ENCODE measurements around the gene ANKDD1A. TPM values are rescaled to one million over a fixed set of nuclear protein-coding genes. Genes with fewer than 3 reads are reported as not detected.

The ANKDD1A gene
- total and polyA plus RNA-seq, 2 donors (not counting 1 experiment from before 2014, with no cell fraction given), result 8.2 to 13.2 TPM

DNA sequence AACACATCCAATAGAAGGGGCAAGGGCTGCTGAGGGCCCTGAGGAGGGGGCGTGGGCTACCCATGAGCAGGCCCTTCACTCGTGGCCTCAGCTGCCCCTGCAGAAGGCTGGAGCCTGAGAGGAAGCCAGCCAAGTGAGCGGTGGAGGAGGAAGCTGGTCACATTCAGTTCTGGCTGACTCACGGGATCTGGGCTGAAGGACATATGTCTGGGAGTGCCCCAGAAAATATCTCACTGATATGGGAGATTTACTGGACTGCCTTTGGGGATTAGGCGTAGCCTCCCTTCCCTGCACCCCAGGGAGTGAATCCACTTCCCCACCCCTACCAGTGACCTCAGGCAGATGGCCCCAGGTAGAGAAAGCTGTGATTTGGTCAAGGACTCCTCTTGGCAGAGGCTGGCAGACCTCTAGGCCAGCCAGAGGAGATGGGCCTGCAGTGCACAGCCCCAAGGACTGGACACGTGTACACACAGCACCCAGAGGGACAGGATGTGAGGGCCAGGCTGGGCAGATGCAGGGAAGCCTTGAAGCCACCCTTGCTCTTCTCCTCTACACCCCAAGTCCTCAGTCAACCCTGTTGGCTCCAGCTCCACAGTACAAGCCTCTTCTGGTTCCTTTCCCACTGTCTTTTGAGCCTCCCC is 14.2 kb upstream of the ANKDD1A start:
- H4K20me1 ChIP-seq (ENCODE audit: control insufficient read depth, extremely low read depth, insufficient read depth, low read length), result no peaks in the 10 kb centered on the region
- TF ChIP-seq, protein P1, sequence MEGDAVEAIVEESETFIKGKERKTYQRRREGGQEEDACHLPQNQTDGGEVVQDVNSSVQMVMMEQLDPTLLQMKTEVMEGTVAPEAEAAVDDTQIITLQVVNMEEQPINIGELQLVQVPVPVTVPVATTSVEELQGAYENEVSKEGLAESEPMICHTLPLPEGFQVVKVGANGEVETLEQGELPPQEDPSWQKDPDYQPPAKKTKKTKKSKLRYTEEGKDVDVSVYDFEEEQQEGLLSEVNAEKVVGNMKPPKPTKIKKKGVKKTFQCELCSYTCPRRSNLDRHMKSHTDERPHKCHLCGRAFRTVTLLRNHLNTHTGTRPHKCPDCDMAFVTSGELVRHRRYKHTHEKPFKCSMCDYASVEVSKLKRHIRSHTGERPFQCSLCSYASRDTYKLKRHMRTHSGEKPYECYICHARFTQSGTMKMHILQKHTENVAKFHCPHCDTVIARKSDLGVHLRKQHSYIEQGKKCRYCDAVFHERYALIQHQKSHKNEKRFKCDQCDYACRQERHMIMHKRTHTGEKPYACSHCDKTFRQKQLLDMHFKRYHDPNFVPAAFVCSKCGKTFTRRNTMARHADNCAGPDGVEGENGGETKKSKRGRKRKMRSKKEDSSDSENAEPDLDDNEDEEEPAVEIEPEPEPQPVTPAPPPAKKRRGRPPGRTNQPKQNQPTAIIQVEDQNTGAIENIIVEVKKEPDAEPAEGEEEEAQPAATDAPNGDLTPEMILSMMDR (conservative IDR thresholded peaks at IDR 0.05 in 1 of 2, IDR thresholded peaks at IDR 0.05 in 1 of 2; ENCODE audit: low read depth in 1 of 2, low read length in 2 of 2), result no peak
- no peak for TF ChIP-seq EZH2 (IDR thresholded peaks at IDR 0.05; ENCODE audit: low read length, missing control alignments)
- DNase-seq (ENCODE audit: low read depth in 2 of 2), result peak; percentile 65 to 77

DNA sequence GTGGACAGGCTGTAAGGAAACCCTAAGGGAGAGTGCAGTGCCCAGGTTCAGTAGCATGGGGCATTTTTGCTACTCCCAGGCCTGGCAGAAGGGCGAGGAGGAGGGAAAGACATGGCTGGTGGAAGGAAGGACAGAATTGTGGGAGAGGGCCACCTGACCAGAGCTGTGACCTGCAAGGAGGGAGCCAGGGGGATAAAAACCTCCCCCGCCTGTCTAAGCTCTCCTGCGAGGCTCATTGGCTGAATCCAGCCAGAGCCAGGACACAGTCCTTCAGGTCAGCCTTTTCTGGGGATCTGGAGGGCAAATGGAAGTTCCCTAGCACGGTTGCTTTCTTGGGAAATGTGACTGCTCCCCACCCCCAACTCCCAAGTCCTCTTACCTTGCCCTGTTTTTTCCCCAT is 13.3 kb upstream of the ANKDD1A start:
- Histone ChIP-seq H3K9me3 (ENCODE audit: control insufficient read depth, insufficient read depth, low read depth, low read length) (no peaks in the 10 kb centered on the region), H4K20me1 (ENCODE audit: control insufficient read depth, extremely low read depth, insufficient read depth, low read length) (no peaks in the 10 kb centered on the region), H3K27me3 (ENCODE audit: control insufficient read depth, insufficient read depth, low read length) (no peaks in the 10 kb centered on the region), H3K36me3 (ENCODE audit: control insufficient read depth, insufficient read depth, low read length) (no peaks in the 10 kb centered on the region), H3K4me2 (ENCODE audit: extremely low read depth, insufficient read depth, low read length) (no peak overlapping the region), H3K4me1 (ENCODE audit: control insufficient read depth, extremely low read depth, insufficient read depth, low read length) (peaks cover 19% of the 10 kb centered on the region), H3K79me2 (ENCODE audit: control insufficient read depth, insufficient read depth, low read length) (no peaks in the 10 kb centered on the region), H3K4me3 (replicated peaks in 1 of 4; ENCODE audit: control extremely low read depth in 1 of 4, insufficient read depth in 1 of 4, low read depth in 3 of 4, low read length in 4 of 4) (no peak overlapping the region), H3K9ac (ENCODE audit: insufficient read depth, low read length) (no peak overlapping the region), H2AFZ (ENCODE audit: low read length) (no peak overlapping the region), H3K27ac (ENCODE audit: insufficient read depth, low read length) (no peak overlapping the region)
- TF ChIP-seq EZH2 (IDR thresholded peaks at IDR 0.05; ENCODE audit: low read length, missing control alignments), result no peak
- TF ChIP-seq, protein P1 (conservative IDR thresholded peaks at IDR 0.05 in 1 of 2, IDR thresholded peaks at IDR 0.05 in 1 of 2; ENCODE audit: low read depth in 1 of 2, low read length in 2 of 2), result no peak
- no peak for DNase-seq (ENCODE audit: low read depth in 2 of 2)

More for the DNA sequence above, 14.2 kb upstream of the ANKDD1A start:
- peak overlapping the region; percentile 18 for H2AFZ ChIP-seq (ENCODE audit: low read length)
- peaks cover 19% of the 10 kb centered on the region for H3K4me1 ChIP-seq (ENCODE audit: control insufficient read depth, extremely low read depth, insufficient read depth, low read length)
- H3K27me3 ChIP-seq (ENCODE audit: control insufficient read depth, insufficient read depth, low read length), result no peaks in the 10 kb centered on the region
- no peak overlapping the region for H3K4me3 ChIP-seq (replicated peaks in 1 of 4; ENCODE audit: control extremely low read depth in 1 of 4, insufficient read depth in 1 of 4, low read depth in 3 of 4, low read length in 4 of 4)
- H3K27ac ChIP-seq (ENCODE audit: insufficient read depth, low read length), result peak overlapping the region; percentile 56
- H3K9me3 ChIP-seq (ENCODE audit: control insufficient read depth, insufficient read depth, low read depth, low read length), result no peaks in the 10 kb centered on the region
- no peak overlapping the region for H3K4me2 ChIP-seq (ENCODE audit: extremely low read depth, insufficient read depth, low read length)
- H3K79me2 ChIP-seq (ENCODE audit: control insufficient read depth, insufficient read depth, low read length), result no peaks in the 10 kb centered on the region
- no peak overlapping the region for H3K9ac ChIP-seq (ENCODE audit: insufficient read depth, low read length)
- H3K36me3 ChIP-seq (ENCODE audit: control insufficient read depth, insufficient read depth, low read length), result no peaks in the 10 kb centered on the region

DNA sequence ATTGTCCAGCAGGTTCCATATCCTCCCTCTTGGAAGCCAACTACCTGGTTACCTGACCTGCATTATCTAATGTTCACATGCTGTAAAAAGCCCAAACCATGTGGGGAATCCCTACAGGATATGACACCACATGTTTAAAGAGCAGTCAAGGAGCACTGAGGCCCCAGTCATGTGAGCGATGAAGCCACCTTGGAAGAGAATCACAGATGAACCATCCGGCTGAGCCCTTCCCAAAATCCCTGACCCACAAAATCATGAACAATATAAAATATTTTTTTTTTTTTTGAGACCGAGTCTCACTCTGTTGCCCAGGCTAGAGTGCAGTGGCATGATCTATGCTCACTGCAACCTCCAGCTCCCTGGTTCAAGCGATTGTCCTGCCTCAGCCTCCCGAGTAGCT is 10.6 kb upstream of the ANKDD1A start:
- Histone ChIP-seq H3K4me1 (ENCODE audit: control insufficient read depth, extremely low read depth, insufficient read depth, low read length) (peaks cover 9% of the 10 kb centered on the region), H3K9ac (ENCODE audit: insufficient read depth, low read length) (no peak overlapping the region), H3K79me2 (ENCODE audit: control insufficient read depth, insufficient read depth, low read length) (no peaks in the 10 kb centered on the region), H3K4me2 (ENCODE audit: extremely low read depth, insufficient read depth, low read length) (no peak overlapping the region), H3K9me3 (ENCODE audit: control insufficient read depth, insufficient read depth, low read depth, low read length) (no peaks in the 10 kb centered on the region), H3K36me3 (ENCODE audit: control insufficient read depth, insufficient read depth, low read length) (no peaks in the 10 kb centered on the region), H2AFZ (ENCODE audit: low read length) (no peak overlapping the region), H3K27ac (ENCODE audit: insufficient read depth, low read length) (no peak overlapping the region), H3K4me3 (replicated peaks in 1 of 4; ENCODE audit: control extremely low read depth in 1 of 4, insufficient read depth in 1 of 4, low read depth in 3 of 4, low read length in 4 of 4) (no peak overlapping the region), H3K27me3 (ENCODE audit: control insufficient read depth, insufficient read depth, low read length) (no peaks in the 10 kb centered on the region), H4K20me1 (ENCODE audit: control insufficient read depth, extremely low read depth, insufficient read depth, low read length) (no peaks in the 10 kb centered on the region)
- TF ChIP-seq EZH2 (IDR thresholded peaks at IDR 0.05; ENCODE audit: low read length, missing control alignments), result no peak
- TF ChIP-seq, protein P1 (conservative IDR thresholded peaks at IDR 0.05 in 1 of 2, IDR thresholded peaks at IDR 0.05 in 1 of 2; ENCODE audit: low read depth in 1 of 2, low read length in 2 of 2), result no peak
- no peak for DNase-seq (ENCODE audit: low read depth in 2 of 2)

Measured in fibroblast of lung (primary cell).